Embryonic facial prominence (tissue), 1 donor: ENCODE data around the gene TRIP6.
"Not testable (repeated sequence)": the region's sequence is repeated elsewhere in the genome, so short reads cannot be mapped to it uniquely, and the experiment has no call there.

Experiments
- DNase-seq: peaks from one replicate; pipeline ENCODE4 v3.0.0-alpha.2; 2016; ENCODE audit errors: extremely low spot score

Gene TRIP6

GRCh38 chr7:100914208-100914878 lies 47.2 kb downstream of the TRIP6 start:
- no peak for DNase-seq

DNA sequence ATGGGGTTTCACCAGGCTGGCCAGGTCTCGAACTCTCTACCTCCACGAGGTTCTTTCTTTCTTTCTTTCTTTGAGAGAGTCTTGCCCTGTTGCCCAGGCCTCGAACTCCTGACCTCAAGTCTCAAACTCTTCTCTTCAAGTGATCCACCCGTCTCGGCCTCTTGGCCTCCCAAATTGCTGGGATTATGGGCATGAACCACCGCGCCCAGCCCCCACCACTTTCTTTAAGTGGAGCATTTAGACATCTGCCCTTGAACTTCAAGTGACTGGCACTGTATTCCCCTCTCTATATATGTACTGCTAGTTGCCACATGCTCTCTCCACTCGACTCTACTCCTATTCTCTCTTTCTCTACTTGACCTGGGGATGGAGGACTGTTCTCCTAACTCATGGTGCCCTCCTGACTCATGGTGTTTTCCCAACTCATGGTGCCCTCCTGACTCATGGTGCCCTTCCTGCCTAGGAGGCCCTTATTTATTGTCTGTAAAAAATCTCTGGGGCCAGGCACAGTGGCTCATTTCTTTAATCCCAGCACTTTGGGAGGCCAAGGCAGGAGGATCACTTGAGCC lies 47.8 kb downstream of the TRIP6 start:
- no peak for DNase-seq

GRCh38 chr7:100919335-100919734 lies 52.1 kb downstream of the TRIP6 start:
- not testable (repeated sequence) for DNase-seq

GRCh38 chr7:100919779-100920437 lies 52.7 kb downstream of the TRIP6 start:
- not testable (repeated sequence) for DNase-seq

DNA sequence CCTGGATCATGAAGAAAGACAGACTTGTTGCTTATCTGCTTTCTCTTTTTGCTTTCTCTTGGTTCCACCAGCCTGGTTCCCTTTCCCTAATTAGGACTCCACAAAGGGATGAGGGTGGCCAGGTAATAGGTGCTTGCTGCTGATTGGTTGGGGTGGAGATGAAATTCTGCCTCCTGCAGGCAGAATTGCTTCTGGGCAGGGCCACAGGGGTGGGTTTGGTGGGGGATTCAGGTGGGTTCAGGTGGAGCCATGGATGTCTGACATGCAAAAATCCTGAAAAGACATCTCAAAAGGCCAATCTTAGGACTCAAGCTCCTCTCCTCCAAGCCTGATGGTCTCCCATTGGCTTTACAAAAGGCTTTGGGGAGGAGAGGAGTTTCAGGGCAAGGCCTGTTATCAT lies 53.9 kb downstream of the TRIP6 start:
- DNase-seq, result no peak
